Measurements from ENCODE around the gene P2RY2.

The P2RY2 gene

DNA sequence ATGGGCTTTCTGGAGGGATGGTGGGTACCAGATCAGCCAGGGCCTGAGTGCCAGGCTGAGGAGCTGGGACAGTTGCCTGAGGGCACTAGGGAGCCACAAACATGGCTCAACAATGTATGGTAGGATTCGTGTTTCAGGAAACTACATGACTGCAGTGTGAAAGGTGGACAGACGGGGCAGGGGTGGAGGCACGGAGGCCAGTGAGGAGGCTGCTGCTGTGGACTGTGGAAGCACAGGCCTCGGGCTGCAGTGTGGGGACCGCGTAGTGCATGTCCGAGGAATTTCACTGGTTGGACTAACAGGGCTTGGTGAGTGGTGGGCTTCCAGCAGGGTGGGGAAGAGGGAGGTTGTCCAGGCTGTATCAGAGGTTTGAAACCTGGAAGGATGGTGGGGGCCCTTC is 7.8 kb downstream of the P2RY2 start:
- Histone ChIP-seq H3K27ac (ENCODE audit: low read length) (no peak overlapping the region), H3F3A (ENCODE audit: insufficient read depth, low read length) (no peaks in the 10 kb centered on the region), H3K36me3 (replicated peaks; ENCODE audit: insufficient read depth, low read length) (no peaks in the 10 kb centered on the region), H3K9me2 (replicated peaks; ENCODE audit: insufficient read depth, low read length) (no peaks in the 10 kb centered on the region), H3K4me3 (ENCODE audit: low read length) (no peak overlapping the region), H3K79me2 (ENCODE audit: low read length) (no peaks in the 10 kb centered on the region), H3K27me3 (replicated peaks; ENCODE audit: insufficient read depth, low read length) (no peaks in the 10 kb centered on the region), H3K9me3 (replicated peaks; ENCODE audit: insufficient read depth, low read length) (no peaks in the 10 kb centered on the region), H3K4me1 (ENCODE audit: low read length) (no peaks in the 10 kb centered on the region), H3K9ac (ENCODE audit: low read length) (no peak overlapping the region), H2AFZ (ENCODE audit: low read length) (no peak overlapping the region), H4K20me1 (ENCODE audit: insufficient read depth, low read length) (no peaks in the 10 kb centered on the region), H3K4me2 (ENCODE audit: low read depth, low read length) (no peak overlapping the region)
- TF ChIP-seq EZH2phosphoT487 (IDR thresholded peaks at IDR 0.05; ENCODE audit: low read length) (no peak), EZH2 (optimal IDR thresholded peaks at IDR 0.05; ENCODE audit: low read depth, low read length) (no peak)
- TF ChIP-seq, protein P1, sequence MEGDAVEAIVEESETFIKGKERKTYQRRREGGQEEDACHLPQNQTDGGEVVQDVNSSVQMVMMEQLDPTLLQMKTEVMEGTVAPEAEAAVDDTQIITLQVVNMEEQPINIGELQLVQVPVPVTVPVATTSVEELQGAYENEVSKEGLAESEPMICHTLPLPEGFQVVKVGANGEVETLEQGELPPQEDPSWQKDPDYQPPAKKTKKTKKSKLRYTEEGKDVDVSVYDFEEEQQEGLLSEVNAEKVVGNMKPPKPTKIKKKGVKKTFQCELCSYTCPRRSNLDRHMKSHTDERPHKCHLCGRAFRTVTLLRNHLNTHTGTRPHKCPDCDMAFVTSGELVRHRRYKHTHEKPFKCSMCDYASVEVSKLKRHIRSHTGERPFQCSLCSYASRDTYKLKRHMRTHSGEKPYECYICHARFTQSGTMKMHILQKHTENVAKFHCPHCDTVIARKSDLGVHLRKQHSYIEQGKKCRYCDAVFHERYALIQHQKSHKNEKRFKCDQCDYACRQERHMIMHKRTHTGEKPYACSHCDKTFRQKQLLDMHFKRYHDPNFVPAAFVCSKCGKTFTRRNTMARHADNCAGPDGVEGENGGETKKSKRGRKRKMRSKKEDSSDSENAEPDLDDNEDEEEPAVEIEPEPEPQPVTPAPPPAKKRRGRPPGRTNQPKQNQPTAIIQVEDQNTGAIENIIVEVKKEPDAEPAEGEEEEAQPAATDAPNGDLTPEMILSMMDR (IDR thresholded peaks at IDR 0.05; ENCODE audit: low read length), result no peak
- no peak for DNase-seq

DNA sequence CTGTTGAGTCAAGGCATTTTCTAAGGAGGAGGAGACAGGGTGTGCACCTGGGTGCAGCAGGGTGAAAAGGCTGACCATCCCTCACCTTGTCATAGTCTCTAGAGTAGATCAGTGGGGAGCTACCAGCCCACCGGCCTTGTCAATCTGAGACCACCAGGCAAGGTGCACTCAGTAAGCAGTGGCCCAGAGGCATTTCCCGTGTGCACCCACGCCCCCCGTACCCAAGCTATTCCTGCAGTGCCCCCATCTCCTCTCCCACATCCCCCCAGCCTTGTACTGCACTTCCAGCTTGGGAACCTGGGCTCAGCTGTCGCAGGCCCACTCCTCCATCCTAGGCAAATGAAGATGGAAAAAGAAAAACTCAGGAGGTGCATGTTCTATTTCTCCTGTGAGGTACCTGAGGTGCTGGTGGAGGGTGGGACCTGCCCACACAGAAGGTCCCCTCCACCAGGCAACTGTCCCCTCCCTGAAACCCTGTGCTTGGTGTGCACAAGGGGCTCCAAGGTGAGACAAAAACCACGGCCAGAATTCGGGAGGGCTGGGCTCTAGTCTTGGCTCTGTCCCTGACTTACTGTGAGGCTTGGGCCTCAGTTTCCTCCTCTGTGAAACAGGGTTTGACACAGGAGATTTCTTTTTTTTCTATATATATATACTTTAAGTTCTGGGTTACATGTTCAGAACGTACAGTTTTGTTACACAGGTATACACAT is 8.4 kb downstream of the P2RY2 start:
- H3K36me3 ChIP-seq (replicated peaks; ENCODE audit: insufficient read depth, low read length), result no peaks in the 10 kb centered on the region
- no peak for TF ChIP-seq EZH2phosphoT487 (IDR thresholded peaks at IDR 0.05; ENCODE audit: low read length)
- no peak for TF ChIP-seq EZH2 (optimal IDR thresholded peaks at IDR 0.05; ENCODE audit: low read depth, low read length)
- TF ChIP-seq, protein P1 (IDR thresholded peaks at IDR 0.05; ENCODE audit: low read length), result no peak
- no peak for DNase-seq
- no peaks in the 10 kb centered on the region for H3K4me1 ChIP-seq (ENCODE audit: low read length)
- H3K27ac ChIP-seq (ENCODE audit: low read length), result no peak overlapping the region
- H3F3A ChIP-seq (ENCODE audit: insufficient read depth, low read length), result no peaks in the 10 kb centered on the region
- no peak overlapping the region for H2AFZ ChIP-seq (ENCODE audit: low read length)
- no peak overlapping the region for H3K9ac ChIP-seq (ENCODE audit: low read length)
- no peak overlapping the region for H3K4me2 ChIP-seq (ENCODE audit: low read depth, low read length)
- H3K79me2 ChIP-seq (ENCODE audit: low read length), result no peaks in the 10 kb centered on the region
- no peaks in the 10 kb centered on the region for H4K20me1 ChIP-seq (ENCODE audit: insufficient read depth, low read length)
- no peaks in the 10 kb centered on the region for H3K9me3 ChIP-seq (replicated peaks; ENCODE audit: insufficient read depth, low read length)
- H3K9me2 ChIP-seq (replicated peaks; ENCODE audit: insufficient read depth, low read length), result no peaks in the 10 kb centered on the region
- no peaks in the 10 kb centered on the region for H3K27me3 ChIP-seq (replicated peaks; ENCODE audit: insufficient read depth, low read length)
- no peak overlapping the region for H3K4me3 ChIP-seq (ENCODE audit: low read length)

DNA sequence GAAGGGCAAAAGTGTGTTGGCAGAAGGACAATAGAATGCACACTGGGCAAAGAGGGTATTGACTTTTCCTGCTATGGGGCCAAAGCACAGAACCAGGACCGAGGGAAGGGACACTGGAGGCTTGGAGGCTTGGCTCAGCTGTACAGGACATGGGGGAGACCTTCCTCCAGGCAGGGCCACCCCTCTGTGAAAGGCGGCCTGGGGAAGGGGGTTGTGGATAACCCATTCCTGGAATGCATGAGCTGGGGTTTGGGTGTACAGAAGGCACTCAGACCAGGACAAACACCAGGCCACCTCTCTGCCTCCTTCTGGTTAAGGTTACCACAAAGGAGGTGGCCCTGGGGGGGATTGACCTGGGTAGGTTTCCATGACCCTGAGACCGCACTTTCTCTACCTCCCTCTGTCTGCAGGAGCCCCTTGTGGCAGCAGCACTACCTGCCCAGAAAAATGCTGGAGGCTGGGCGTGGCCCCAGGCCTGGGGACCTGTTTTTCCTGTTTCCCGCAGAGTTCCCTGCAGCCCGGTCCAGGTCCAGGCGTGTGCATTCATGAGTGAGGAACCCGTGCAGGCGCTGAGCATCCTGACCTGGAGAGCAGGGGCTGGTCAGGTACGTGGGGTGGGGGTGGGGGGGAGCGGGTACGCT is 9.6 kb downstream of the P2RY2 start:
- TF ChIP-seq EZH2 (optimal IDR thresholded peaks at IDR 0.05; ENCODE audit: low read depth, low read length), result no peak
- TF ChIP-seq EZH2phosphoT487 (IDR thresholded peaks at IDR 0.05; ENCODE audit: low read length), result no peak
- TF ChIP-seq, protein P1 (IDR thresholded peaks at IDR 0.05; ENCODE audit: low read length), result no peak
- Histone ChIP-seq H3K36me3 (replicated peaks; ENCODE audit: insufficient read depth, low read length) (no peaks in the 10 kb centered on the region), H3K4me3 (ENCODE audit: low read length) (no peak overlapping the region), H2AFZ (ENCODE audit: low read length) (no peak overlapping the region), H3K27ac (ENCODE audit: low read length) (no peak overlapping the region), H3K4me1 (ENCODE audit: low read length) (no peaks in the 10 kb centered on the region), H3K9me2 (replicated peaks; ENCODE audit: insufficient read depth, low read length) (no peaks in the 10 kb centered on the region), H4K20me1 (ENCODE audit: insufficient read depth, low read length) (no peaks in the 10 kb centered on the region), H3K79me2 (ENCODE audit: low read length) (no peaks in the 10 kb centered on the region), H3K4me2 (ENCODE audit: low read depth, low read length) (no peak overlapping the region), H3F3A (ENCODE audit: insufficient read depth, low read length) (no peaks in the 10 kb centered on the region), H3K9me3 (replicated peaks; ENCODE audit: insufficient read depth, low read length) (no peaks in the 10 kb centered on the region), H3K9ac (ENCODE audit: low read length) (no peak overlapping the region), H3K27me3 (replicated peaks; ENCODE audit: insufficient read depth, low read length) (no peaks in the 10 kb centered on the region)
- no peak for DNase-seq
